H9 (cell line): ENCODE data around the gene PDX1. TPM values are rescaled to one million over a fixed set of nuclear protein-coding genes. Genes with fewer than 3 reads are reported as not detected.

Experiments used
- DNase-seq: peaks from one replicate; pipeline ENCODE4 v3.0.0-alpha.2; 2017
- H2AFZ ChIP-seq: one replicate; pipeline ENCODE4 v1.6.1; 2013; ENCODE audit warnings: mild to moderate bottlenecking, low read length, control low read depth, moderate library complexity
- H2AK5ac ChIP-seq: 2 replicates; pipeline ENCODE4 v1.6.1; 2013; ENCODE audit warnings: low read length, control low read depth, mixed read lengths; ENCODE audit not compliant: insufficient read length
- H2BK120ac ChIP-seq: one replicate; pipeline ENCODE4 v1.6.1; 2013; ENCODE audit warnings: low read depth, mild to moderate bottlenecking, low read length, control low read depth, inconsistent platforms; ENCODE audit not compliant: poor library complexity, severe bottlenecking
- H2BK12ac ChIP-seq: 2 replicates; pipeline ENCODE4 v1.6.1; 2013; ENCODE audit warnings: low read length, control low read depth, mixed read lengths, low read depth; ENCODE audit not compliant: insufficient read length
- H2BK15ac ChIP-seq: 2 replicates; pipeline ENCODE4 v1.6.1; 2013; ENCODE audit warnings: low read depth, low read length, control low read depth
- H2BK20ac ChIP-seq: one replicate; pipeline ENCODE4 v1.6.1; 2013; ENCODE audit warnings: low read depth, mild to moderate bottlenecking, low read length, control low read depth, inconsistent platforms; ENCODE audit not compliant: poor library complexity, severe bottlenecking
- H2BK5ac ChIP-seq: 2 replicates; pipeline ENCODE4 v1.6.1; 2013; ENCODE audit warnings: low read length, control low read depth, mixed read lengths; ENCODE audit not compliant: insufficient read length
- H3K14ac ChIP-seq: 2 replicates; pipeline ENCODE4 v1.6.1; 2013; ENCODE audit warnings: low read length, control low read depth; ENCODE audit not compliant: insufficient read depth
- H3K18ac ChIP-seq: 2 replicates; pipeline ENCODE4 v1.6.1; 2013; ENCODE audit warnings: low read depth, mild to moderate bottlenecking, mixed read lengths, low read length, control low read depth; ENCODE audit not compliant: insufficient read length
- H3K23ac ChIP-seq: 2 replicates; pipeline ENCODE4 v1.6.1; 2013; ENCODE audit warnings: low read length, control low read depth, mixed read lengths, low read depth; ENCODE audit not compliant: insufficient read length
- H3K23me2 ChIP-seq: 2 replicates; pipeline ENCODE4 v1.6.1; 2013; ENCODE audit warnings: low read depth, mild to moderate bottlenecking, mixed read lengths, low read length, control low read depth; ENCODE audit not compliant: insufficient read length, poor library complexity, severe bottlenecking
- H3K27ac ChIP-seq: 2 replicates; pipeline ENCODE4 v1.5.1; 2013; ENCODE audit warnings: low read length, control low read depth, mixed read lengths, low read depth; ENCODE audit not compliant: insufficient read length
- H3K27me3 ChIP-seq: 2 replicates; pipeline ENCODE4 v1.6.1; 2013; ENCODE audit warnings: low read length, control low read depth, inconsistent platforms; ENCODE audit not compliant: insufficient read depth
- H3K4ac ChIP-seq: 2 replicates; pipeline ENCODE4 v1.6.1; 2013; ENCODE audit warnings: low read depth, mild to moderate bottlenecking, control low read depth, inconsistent platforms, low read length, moderate library complexity
- H3K4me1 ChIP-seq: 2 replicates; pipeline ENCODE4 v1.6.1; 2013; ENCODE audit warnings: low read length, control low read depth, inconsistent platforms; ENCODE audit not compliant: insufficient read depth
- H3K4me2 ChIP-seq: 2 replicates; pipeline ENCODE4 v1.6.1; 2013; ENCODE audit warnings: low read length, control low read depth, mixed read lengths; ENCODE audit not compliant: insufficient read length, insufficient read depth
- H3K56ac ChIP-seq: 2 replicates; pipeline ENCODE4 v1.6.1; 2013; ENCODE audit warnings: low read depth, mild to moderate bottlenecking, mixed read lengths, low read length, control low read depth; ENCODE audit not compliant: insufficient read length
- H3K79me1 ChIP-seq: 2 replicates; pipeline ENCODE4 v1.6.1; 2013; ENCODE audit warnings: low read depth, mild to moderate bottlenecking, moderate library complexity, low read length, control low read depth, inconsistent platforms; ENCODE audit not compliant: insufficient read depth, poor library complexity, severe bottlenecking
- H3K79me2 ChIP-seq: 2 replicates; pipeline ENCODE4 v1.6.1; 2013; ENCODE audit warnings: low read length, control low read depth, inconsistent platforms; ENCODE audit not compliant: insufficient read depth
- H3K9ac ChIP-seq: 2 replicates; pipeline ENCODE4 v1.6.1; 2013; ENCODE audit warnings: low read length, control low read depth, mixed read lengths; ENCODE audit not compliant: insufficient read length; ENCODE audit errors: extremely low read depth
- H3K9me3 ChIP-seq: one replicate; pipeline ENCODE4 v1.6.1; 2013; ENCODE audit warnings: low read depth, low read length, inconsistent platforms; ENCODE audit not compliant: control insufficient read depth
- H3T11ph ChIP-seq: one replicate; pipeline ENCODE4 v1.6.1; 2013; ENCODE audit warnings: mild to moderate bottlenecking, low read length, control low read depth, inconsistent platforms
- H4K20me1 ChIP-seq: one replicate; pipeline ENCODE4 v1.6.1; 2013; ENCODE audit not compliant: control insufficient read depth, insufficient read length, insufficient read depth
- H4K5ac ChIP-seq: 2 replicates; pipeline ENCODE4 v1.6.1; 2013; ENCODE audit warnings: low read depth, mild to moderate bottlenecking, mixed read lengths, low read length, control low read depth; ENCODE audit not compliant: insufficient read length
- H4K8ac ChIP-seq: replicated peaks from 2 replicates; pipeline ENCODE4 v1.6.1; 2013; ENCODE audit warnings: low read length, control low read depth, mixed read lengths, low read depth; ENCODE audit not compliant: insufficient read length
- H4K91ac ChIP-seq: 2 replicates; pipeline ENCODE4 v1.6.1; 2013; ENCODE audit warnings: low read depth, mild to moderate bottlenecking, moderate library complexity, mixed read lengths, low read length, control low read depth; ENCODE audit not compliant: insufficient read length
- H3K27ac Mint-ChIP-seq, 3 experiments: 2 replicates in 2 of 3; 3 replicates in 1 of 3; pipeline ENCODE4 v1.8.0; 2020 to 2021; ENCODE audit warnings: mixed read lengths in 3 of 3, mild to moderate bottlenecking in 1 of 3, moderate library complexity in 1 of 3
- H3K27me3 Mint-ChIP-seq: 2 replicates; pipeline ENCODE4 v1.8.0; 2021; ENCODE audit warnings: low read depth, mild to moderate bottlenecking, moderate library complexity, mixed read lengths
- H3K36me3 Mint-ChIP-seq, 3 experiments: 2 replicates in 2 of 3; 3 replicates in 1 of 3; pipeline ENCODE4 v1.8.0; 2020 to 2021; ENCODE audit warnings: low read depth in 3 of 3, mixed read lengths in 3 of 3; ENCODE audit not compliant: insufficient read depth in 1 of 3
- H3K4me1 Mint-ChIP-seq, 2 experiments: 2 replicates each; pipeline ENCODE4 v1.8.0; 2020; ENCODE audit warnings: mixed read lengths in 2 of 2
- H3K4me3 Mint-ChIP-seq, 2 experiments: 2 replicates in 1 of 2; 3 replicates in 1 of 2; pipeline ENCODE4 v1.8.0; 2020 to 2021; ENCODE audit warnings: mild to moderate bottlenecking in 2 of 2, mixed read lengths in 2 of 2, moderate library complexity in 1 of 2
- H3K9me3 Mint-ChIP-seq, 2 experiments: 2 replicates in 1 of 2; 3 replicates in 1 of 2; pipeline ENCODE4 v1.8.0; 2020; ENCODE audit warnings: mild to moderate bottlenecking in 2 of 2, mixed read lengths in 2 of 2, moderate library complexity in 1 of 2
- WGBS: extraction: QIAGEN DNeasy Blood & Tissue Kit; methylation state at CpG from one replicate; pipeline ENCODE4 v1.1.7; 2013; ENCODE audit warnings: missing lambda C conversion rate, low lambda C conversion rate, mixed read lengths; ENCODE audit not compliant: insufficient read length; ENCODE audit errors: extremely low coverage; 5-methylcytosine and 5-hydroxymethylcytosine counted together
- total RNA-seq: library from RNA; stranded (reverse); gene quantifications from 2 replicates; pipeline ENCODE4 v1.2.1, GENCODE V29; 2021
- TF ChIP-seq, protein P1 (sequence below): fragments of 200-600 bp; sonication (generic); conservative IDR thresholded peaks from 3 replicates; pipeline ENCODE4 v1.8.0; 2021; ENCODE audit warnings: antibody characterized with exemption, mild to moderate bottlenecking

PDX1 gene
- total RNA-seq, 1 experiment from 2014 or later: not detected

DNA sequence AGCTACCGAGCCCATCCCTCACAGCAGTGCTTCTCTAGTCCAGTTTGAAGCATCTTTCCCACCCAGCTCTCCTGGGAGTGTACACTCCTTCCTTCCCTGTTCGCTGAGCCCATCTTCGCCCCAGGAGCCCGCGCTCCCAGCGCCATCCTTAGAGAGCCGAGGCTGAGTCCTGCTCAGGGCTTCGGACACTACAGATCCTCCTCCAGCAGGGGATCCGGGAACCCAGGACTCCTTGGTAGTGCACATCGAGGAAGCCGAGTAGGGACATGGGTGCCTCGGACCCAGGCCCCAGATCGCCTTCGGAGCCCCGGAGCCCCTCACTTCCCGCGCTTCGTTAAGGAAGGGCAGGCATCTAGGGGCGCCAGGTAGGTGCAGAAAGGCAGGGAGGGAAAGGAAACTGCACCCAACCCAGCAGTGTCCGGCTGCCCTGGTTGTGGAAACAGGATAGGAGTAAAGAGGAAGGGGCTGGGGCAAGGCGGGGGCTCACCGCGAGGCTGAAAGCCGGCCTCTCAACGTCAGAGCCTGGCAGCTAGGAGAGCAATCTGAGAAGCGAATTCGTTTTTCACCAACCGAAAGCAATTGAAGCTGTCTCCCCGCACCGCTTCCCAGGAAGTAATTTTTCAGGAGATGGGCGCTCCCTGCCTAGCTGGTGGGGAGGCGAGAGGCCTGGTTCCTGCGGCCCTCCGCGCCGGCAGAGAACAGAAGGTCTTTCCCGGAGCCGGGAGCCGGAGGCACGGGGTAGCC, 1.0 kb downstream of the PDX1 start:
- Mint-ChIP-seq H3K9me3 (peaks cover 11% of the 10 kb centered on the region in 2 experiments; a peak in 4 of 5 replicates), H3K36me3 (peaks cover 0 to 2% (median 0%) of the 10 kb centered on the region in 3 experiments; a peak in 1 of 7 replicates), H3K27ac (no peak overlapping the region), H3K4me1 (peaks cover 21 to 38% of the 10 kb centered on the region in 2 experiments), H3K4me3 (peak overlapping the region; percentile 37 to 70), H3K27me3 (peaks cover 99% of the 10 kb centered on the region)
- Histone ChIP-seq H2BK120ac (no peak overlapping the region), H3K4me1 (no peaks in the 10 kb centered on the region; the same call in 1 of the 2 replicates), H2AFZ (no peak overlapping the region), H3K56ac (no peak overlapping the region), H3K27ac (no peak overlapping the region), H2AK5ac (no peak overlapping the region), H4K91ac (no peak overlapping the region), H3K9ac (no peak overlapping the region), H3K9me3 (no peaks in the 10 kb centered on the region), H3K18ac (no peak overlapping the region), H3K14ac (no peak overlapping the region), H3K4ac (no peak overlapping the region), H2BK20ac (no peak overlapping the region), H3K23ac (no peak overlapping the region), H3K79me1 (no peaks in the 10 kb centered on the region), H4K20me1 (peaks cover 6% of the 10 kb centered on the region), H3K4me2 (peak overlapping the region; percentile 5), H3K23me2 (no peaks in the 10 kb centered on the region), H2BK12ac (no peak overlapping the region), H3K79me2 (no peaks in the 10 kb centered on the region), H4K5ac (no peak overlapping the region), H3T11ph (no peak overlapping the region), H2BK5ac (no peak overlapping the region), H4K8ac (no peak overlapping the region), H2BK15ac (no peak overlapping the region), H3K27me3 (peaks cover 97% of the 10 kb centered on the region)
- TF ChIP-seq, protein P1, sequence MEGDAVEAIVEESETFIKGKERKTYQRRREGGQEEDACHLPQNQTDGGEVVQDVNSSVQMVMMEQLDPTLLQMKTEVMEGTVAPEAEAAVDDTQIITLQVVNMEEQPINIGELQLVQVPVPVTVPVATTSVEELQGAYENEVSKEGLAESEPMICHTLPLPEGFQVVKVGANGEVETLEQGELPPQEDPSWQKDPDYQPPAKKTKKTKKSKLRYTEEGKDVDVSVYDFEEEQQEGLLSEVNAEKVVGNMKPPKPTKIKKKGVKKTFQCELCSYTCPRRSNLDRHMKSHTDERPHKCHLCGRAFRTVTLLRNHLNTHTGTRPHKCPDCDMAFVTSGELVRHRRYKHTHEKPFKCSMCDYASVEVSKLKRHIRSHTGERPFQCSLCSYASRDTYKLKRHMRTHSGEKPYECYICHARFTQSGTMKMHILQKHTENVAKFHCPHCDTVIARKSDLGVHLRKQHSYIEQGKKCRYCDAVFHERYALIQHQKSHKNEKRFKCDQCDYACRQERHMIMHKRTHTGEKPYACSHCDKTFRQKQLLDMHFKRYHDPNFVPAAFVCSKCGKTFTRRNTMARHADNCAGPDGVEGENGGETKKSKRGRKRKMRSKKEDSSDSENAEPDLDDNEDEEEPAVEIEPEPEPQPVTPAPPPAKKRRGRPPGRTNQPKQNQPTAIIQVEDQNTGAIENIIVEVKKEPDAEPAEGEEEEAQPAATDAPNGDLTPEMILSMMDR: no peak
- peak; percentile 49 for DNase-seq
- no CpG with 5 or more reads among the region's 40 CpGs for WGBS
